NCI-H345 (cell line): ENCODE results near the gene ZBTB43.

Experiments used
- DNase-seq: peaks from one replicate; lab custom pipeline; 2025; lab: John Stamatoyannopoulos, UW

Gene ZBTB43

DNA sequence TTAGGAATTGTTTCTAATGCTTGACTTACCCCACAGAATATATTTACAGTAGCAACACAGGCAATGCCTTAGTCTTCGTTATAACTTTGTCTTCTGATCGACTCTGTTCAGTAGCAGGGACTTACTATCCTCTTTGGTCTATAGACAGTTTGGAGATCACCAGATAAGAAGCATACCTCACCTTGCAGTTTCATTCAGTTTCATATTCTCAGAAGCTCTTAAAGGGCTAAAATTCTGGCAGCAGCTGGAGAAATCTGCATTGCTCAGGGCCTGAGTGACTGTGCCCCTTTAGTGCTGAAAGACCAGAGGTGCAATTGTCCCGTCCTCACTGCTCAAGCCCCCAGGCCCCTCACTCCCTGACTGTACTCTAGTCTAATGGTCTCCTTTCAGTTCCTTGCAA is 26.0 kb downstream of the ZBTB43 start:
- DNase-seq: no peak

DNA sequence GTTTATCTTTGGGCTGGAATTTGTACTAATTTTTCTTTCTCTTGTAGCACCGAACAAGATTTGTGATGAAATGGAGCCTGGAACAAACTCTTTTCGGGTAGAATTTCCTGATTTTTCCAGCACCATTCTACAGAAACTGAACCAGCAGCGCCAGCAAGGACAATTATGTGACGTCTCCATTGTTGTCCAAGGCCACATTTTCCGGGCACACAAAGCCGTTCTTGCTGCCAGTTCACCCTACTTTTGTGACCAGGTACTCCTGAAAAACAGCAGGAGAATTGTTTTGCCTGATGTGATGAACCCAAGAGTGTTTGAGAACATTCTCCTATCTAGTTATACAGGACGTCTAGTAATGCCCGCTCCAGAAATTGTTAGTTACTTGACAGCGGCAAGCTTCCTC is 27.6 kb downstream of the ZBTB43 start:
- DNase-seq: no peak

DNA sequence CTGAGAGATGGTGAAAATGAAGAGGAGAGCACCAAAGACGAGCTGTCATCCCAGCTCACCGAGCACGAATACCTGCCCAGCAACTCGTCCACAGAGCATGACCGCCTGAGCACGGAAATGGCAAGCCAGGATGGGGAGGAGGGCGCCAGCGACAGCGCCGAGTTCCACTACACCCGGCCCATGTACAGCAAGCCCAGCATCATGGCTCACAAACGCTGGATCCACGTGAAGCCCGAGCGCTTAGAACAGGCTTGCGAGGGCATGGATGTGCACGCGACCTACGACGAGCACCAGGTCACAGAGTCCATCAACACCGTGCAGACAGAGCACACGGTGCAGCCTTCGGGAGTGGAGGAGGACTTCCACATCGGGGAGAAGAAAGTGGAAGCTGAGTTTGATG is 28.2 kb downstream of the ZBTB43 start:
- no peak for DNase-seq

DNA sequence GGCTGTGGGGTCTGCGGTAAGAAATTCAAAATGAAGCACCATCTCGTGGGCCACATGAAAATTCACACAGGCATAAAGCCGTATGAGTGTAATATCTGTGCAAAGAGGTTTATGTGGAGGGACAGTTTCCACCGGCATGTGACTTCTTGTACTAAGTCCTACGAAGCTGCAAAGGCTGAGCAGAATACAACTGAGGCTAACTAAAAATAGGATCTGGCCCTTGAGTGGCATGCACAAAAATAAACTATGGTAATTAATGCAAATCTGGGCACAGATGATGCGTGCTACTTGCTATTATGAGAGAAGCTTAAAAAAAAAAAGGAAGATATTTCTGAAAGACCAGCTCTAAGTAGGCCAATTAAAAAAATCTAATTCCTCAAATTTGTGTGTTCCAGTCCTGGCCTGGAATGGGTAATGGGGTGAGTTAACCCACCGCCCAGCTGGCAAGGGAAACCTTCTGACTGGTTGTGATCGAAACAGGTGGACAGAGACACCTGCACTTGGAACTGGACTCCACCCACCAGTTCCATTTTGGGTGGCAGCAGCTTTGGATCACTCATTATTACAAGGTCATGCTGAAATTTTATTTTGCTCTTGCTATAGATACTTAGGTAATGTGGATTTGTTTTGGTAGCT is 29.0 kb downstream of the ZBTB43 start:
- DNase-seq: no peak

DNA sequence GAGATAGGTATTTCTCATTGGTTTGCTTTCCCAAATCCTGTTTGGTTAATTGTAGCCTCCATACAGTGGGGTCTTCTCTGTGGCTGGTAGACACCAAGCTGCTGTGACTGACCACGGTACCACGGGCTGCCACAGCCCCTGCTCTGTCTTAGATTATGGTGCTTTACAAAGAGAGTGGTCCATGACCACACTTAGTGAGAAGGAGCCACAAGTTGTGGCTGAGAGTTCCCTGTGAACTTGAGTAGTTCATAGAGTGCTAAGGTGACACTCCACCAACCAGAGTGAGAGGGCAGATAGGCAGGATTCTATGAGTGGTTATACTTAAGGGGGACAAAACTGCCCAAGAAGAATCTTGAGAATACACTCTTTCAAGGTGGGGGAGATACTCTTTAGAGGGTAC is 29.8 kb downstream of the ZBTB43 start:
- DNase-seq: no peak

DNA sequence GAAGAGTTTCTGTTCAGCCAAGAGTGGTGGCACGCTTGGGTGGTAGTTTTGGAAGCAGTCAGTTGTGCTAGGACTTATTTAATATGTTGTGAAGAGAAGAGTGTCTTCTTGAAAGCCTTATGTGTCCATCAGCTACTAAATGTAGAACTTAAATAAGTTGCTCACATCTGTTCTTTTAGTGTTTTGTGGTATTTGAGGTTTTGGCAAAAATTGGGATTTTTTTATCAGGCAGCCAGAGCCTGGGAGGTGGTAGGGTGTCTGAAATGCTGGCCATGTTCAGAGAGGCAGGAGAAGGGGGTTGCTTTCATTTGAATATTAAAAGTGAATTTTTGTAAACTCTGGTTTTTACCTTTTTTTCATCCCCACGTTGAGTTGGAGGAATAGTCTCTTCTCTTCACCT is 31.4 kb downstream of the ZBTB43 start:
- no peak for DNase-seq

DNA sequence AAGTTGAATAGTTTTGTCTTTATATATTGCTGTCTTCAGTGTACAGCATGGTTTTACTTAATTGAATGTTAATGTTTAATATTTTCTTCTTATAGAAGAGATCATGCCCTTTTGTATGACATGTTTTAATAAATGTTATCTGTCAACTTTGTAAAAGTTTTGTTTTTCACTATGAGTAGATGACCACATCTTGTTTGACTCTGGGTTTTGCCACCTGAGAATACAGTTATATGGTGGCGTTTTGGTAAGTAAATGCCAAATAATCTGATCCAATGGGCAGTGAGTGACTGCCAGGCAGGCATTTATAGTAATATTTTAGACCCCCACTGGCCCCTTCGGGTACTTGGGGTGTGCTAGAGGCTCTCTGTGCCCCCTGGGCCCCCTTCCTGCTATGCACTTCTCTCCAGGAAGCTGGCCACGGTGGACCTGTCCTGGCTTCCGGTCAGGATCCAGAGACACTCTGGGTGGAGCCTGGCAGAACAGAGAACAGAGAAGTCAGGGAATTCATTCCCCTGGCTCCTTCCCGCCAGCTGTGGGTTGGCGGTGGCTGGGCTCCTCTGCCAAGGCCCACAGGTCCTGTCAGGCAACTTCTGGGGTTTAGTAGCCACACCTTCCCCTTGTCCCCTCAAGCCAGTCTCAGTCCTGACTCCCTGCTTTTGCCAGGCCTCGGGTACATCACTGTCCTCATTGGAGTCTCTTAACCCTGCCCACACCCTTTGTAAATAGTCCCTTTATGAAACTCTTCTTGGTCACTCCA is 33.4 kb downstream of the ZBTB43 start:
- no peak for DNase-seq

DNA sequence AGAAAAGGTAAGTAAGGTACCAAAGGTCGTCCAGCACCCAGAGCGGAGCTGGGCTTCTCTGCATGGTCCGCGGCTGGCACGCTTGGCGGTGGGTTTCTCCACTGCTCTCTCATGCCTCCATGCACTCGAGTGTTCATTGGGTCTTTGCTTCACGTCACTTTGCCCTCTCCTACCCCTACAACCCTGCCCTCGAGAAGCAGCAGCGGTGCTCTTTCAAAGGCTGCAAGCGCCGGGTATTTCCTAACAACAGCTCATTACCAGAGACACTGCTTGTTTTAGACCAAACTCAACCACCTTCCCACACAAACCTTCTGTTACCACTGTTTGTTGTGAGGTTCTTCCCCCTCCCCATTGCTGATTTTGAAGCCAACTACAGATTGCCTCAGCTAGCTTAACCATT is 34.1 kb downstream of the ZBTB43 start:
- DNase-seq: no peak

DNA sequence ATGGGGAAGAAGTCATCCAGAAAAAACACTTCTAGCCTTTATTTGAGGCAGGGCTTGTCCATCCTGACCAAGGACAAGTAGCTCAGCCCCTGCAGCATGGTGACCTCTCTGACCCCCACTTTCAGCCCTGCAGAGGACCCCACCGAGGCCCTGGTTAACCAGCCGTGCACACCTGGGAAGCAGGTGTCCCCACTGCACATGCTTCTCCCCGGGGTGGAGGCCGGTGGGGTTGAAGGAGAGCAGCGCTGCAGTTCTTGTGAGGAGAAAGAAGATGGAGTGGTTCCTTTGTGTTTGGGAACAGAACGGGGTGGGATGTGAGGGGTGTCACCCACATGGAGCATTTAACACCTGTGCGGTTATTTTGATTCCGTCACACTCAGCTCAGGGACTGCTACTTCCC is 34.5 kb downstream of the ZBTB43 start:
- no peak for DNase-seq

DNA sequence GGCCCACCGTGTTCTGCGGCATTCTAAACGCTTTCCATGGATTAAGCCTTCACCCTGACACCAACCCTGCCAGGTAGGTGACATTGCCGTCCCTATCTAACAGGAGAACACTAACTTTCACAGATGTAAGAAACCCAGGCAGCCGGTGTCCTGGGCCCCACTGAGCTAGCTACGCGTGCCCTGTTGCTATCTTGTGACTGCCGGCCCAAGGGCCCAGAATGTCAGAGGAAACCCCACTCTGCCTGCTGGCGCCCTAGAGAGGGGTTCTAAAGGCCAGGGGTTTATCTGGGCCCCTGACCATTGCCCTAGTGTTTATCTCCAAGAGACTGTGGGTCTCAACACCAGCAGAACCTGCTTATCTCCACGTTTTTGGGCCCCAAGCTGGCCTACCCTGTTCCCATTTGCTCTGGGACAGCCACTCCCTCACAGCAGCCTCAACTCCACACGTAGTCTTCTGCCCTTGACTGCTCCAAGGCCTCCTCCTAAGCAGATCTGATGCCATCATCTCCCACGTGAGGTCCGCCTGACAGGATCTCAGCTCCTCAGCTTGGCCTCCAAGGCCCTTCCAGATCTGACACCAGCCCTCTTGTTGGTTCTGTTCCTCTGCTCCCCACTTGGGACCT is 37.5 kb downstream of the ZBTB43 start:
- DNase-seq: no peak

DNA sequence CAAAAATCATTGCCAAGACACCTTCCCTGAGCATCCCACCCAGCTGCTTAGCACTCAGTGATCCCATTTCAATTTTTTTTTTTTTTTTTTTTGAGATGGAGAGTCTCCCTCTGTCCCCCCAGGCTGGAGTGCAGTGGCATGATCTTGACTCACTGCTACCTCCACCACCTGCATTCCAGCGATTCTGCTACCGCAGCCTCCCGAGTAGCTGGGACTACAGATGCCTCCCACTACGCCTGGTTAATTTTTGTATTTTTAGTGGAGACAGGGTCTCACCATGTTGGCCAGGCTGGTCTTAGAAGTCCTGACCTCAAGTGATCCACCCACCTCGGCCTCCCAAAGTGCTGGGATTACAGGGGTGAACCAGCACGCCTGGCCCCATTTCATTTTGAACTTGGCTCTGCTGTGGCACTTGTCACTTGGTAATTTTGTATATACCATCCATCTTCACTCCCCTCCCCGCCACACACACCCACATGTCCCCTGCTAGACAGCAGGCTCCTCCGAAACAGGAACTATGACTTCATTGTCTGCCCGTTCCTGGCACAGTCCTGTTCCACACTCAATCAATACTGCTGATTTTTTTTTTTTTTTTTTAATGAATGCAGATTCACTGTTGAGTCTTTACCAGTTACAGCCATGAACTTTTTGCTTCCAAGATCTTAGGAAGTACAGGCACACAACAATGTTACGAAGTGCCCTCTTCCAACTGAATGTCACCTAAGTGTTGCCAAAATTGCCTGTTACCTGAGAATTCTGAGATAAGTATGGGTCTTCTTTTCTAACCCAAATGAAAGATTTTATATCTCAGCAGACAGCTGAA is 38.3 kb downstream of the ZBTB43 start:
- no peak for DNase-seq

DNA sequence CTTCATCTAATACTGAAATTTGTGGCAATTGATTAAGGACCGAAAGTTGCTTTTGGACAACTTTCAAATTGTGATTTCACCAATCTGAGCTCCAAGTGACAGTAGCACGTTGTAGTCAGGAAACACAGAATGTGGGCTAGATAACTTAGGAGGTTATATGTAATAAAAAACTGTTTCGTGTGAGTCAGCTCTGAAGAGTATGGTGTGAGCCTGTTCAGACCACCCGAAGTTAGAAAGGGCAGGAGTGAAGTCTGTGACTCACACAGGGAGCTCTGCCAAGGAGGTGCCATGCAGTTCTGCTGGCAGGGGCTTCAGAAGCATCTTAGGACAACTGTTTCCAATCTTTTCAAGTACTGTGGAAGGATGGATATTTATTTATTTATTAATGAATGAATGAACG is 39.2 kb downstream of the ZBTB43 start:
- no peak for DNase-seq

DNA sequence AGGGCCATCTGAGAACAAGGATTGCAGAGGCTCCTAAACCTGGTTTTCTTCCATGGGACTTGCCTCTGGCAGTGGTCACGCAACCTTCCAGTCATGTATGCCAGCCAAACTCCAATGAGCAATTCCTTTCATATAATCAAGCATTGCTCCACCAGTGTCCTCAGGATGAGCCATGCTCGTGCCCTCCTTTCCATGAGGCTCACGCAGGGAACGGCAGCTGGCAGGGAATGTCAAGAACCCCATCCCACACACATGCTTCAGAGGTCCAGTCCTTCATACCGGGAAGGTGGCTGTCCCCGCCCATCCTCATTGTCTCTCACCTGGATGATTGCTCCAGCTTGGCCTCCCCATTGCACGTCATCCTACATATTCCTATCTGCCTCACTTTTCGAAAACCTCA is 42.2 kb downstream of the ZBTB43 start:
- DNase-seq: no peak

DNA sequence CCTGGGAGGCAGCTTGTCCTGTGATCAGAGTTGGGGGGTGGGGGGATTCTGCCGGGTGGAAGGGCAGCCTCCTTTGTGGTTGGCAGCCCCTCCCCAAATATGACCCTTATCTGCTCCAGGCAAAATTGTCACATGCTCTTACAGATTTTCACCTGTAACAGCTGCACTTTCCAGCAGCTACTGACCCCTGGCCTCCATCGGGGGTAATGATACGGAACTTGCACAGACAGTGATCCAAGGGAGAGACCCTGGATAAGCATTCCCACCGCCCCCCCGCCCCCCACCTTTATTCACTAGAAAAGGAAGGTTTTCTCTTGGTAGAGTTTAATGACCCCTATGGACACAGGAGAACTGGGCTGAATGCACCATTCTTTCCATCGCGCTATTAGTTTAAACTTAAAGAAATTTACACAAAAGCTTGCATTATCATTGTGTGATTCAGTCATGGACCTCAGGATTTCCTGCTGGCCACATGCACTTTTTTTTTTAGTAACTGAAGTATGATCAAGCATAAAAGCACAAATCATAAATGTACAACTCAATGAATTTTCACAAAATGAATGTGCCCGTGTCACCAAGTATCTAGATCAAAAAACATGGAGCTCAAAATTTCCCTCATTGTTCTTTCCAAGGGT is 44.9 kb downstream of the ZBTB43 start:
- DNase-seq: no peak

DNA sequence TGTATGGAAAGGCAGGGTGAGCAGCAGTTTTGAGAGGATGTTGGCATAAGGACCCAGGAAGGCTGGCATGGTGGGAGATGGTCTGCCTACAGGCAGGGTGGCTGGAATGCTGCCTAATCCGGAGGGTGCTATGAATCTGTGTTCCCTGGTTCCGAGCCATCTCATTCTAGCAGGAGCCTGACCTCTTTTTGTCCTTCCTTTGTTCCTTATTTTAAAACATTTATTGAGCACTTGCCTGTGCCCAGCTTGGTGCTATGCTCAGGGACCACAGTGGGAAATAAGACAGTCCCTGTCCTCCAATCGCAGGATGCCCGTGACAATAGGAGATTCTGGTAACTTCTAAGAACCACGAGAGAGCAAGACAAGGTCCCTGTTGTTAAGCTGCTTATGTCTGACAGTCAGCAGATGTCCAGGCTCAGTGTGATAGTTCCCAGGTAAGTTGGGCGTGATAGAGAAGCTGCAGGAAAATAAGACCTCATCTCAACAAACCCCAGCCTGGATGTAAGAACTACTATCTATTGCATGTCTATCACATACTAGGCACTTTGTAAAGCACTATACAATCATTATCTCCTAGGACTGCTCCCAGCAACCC is 46.5 kb downstream of the ZBTB43 start:
- DNase-seq: no peak

DNA sequence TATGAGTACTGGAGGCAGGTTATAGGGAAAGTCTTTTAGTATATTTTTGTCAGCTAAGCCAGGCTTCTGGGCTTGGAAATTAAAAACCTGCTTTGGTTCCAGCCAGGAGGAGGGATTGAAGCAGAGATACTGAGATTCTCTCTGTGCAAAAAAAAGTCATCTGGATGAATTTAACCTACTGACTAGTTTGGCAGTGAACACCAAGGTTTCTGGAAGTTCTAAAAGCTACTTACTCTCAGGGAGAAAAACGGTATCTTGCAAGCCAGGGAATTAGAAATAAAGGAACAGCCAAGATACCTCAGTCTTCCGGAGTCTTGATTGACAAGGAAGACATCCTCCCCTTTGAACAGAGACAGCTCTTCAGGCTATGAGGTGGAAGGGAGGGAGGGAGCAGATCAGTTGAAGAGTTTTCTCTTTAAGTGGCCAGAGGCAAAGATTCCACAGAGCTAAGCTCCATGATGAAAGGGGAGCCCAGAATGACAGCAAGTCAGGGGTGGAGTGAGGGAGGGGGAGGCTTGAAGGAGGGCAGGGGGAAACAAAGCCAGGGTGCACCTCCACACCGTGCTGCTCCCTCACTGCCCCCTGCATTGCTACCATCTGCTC is 47.3 kb downstream of the ZBTB43 start:
- DNase-seq: no peak

DNA sequence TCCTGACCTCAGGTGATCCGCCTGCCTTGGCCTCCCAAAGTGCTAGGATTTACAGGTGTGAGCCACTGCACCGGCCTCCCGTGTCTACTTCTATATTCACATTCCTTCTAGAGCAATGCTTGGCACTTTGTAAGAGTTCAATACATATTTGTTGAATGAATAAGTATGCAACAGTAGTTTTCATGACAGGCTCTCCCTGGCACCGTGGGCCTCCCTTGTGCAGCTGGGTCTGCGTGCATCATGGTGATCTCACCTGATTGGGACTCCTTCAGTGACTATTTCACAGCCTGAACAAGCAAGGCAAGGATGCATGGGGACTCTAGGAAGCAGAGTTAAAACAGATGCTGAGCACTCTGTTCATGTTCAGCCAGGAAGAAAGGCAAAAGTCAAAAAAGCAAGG is 48.8 kb downstream of the ZBTB43 start:
- no peak for DNase-seq

DNA sequence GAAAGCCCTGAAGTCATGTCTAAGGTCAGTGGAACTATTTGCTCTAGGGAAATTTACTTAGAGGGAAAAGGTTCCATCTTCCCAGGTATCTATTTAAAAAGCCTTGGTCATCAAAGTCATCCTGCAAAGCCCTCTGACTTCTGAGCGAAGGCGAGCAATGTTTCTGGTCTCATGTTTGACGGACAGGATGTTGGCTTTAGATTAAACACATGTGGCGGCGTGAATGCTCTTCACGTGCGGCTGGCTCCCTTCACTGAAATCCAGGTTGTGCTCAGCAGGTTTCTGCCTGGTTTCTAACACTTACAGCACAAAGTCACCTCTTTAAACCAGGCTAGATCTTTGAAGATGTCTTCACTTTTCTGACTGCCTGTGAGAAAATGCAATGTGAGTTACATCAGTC is 49.9 kb downstream of the ZBTB43 start:
- no peak for DNase-seq

DNA sequence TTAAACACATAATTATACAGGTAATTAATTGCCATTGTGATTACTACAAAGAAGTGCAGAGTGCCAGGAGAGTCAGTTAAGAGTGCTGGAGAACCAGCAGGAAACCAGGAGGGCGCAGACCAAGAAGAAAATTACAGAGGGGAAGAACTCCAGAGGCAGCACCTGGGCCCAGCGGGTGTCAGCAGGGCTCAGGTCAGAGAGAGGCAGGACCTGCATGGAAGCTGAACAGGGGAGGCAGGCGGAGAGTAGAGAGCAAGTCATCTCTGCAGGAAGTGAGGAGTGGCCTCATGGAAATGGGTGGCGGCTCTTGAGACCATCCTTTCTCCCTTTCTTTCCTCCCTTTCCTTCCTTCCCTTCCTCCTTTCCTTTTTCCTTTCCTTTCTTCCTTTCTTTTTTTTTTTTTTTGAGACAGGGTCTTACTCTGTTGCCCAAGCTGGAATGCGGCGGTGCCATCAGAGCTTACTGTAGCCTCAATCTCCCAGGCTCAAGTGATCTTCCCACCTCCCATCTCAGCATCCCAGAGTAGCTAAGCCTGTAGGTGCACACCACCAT is 51.6 kb downstream of the ZBTB43 start:
- DNase-seq: no peak

DNA sequence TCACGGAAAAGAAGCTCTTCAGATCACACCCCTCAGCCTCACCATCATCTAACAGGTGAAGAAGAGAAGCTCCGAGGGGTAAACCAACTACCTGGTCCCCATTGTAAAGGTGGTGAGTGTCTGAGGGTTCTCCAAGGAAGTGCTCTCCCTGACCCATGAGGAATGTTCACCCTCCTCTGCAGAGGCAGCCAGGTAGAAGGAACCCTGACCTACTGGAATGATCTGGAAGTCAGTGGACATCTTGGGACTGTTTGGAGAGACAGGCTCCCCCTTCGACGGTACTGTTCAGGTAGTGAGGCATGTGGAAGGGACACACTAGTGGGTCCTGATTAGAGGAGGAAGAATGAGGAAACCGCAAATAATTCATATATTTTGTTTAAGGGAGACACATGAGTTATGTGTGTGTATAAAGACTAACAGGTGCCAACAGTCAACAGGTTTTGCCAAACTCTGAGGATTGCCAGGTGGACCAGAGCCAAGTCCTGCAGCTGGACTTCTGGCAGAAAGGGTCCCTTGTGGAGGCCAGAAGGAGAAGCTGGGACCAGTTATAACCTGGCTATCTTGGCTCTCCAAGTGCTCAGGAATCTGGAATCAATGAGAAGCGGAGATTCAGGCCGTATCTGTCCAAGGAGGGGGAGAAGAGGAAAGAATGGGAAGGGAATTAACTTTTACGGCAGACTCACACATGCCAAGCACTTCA is 52.6 kb downstream of the ZBTB43 start:
- no peak for DNase-seq
